Ascending aorta (tissue), 2 donors: ENCODE results near the gene SLC15A1. TPM values are rescaled to one million over a fixed set of nuclear protein-coding genes. Genes with fewer than 3 reads are reported as not detected.

Source experiments
- DNase-seq, 2 donors: peaks; one replicate each; pipeline ENCODE4 v3.0.0-alpha.2; 2019; ENCODE audit warnings: low spot score in 2 of 2
- H3K27ac ChIP-seq, 2 donors: fragments of 200-600 bp; sonication (generic); one replicate each; pipeline ENCODE4 v1.5.1; 2016 to 2017; ENCODE audit warnings: mild to moderate bottlenecking in 1 of 2
- H3K27me3 ChIP-seq: fragments of 200-600 bp; sonication (generic); one replicate; pipeline ENCODE4 v1.5.1; 2017
- H3K36me3 ChIP-seq, 2 donors: fragments of 200-600 bp; sonication (generic); one replicate each; pipeline ENCODE4 v1.5.1; 2016
- H3K4me1 ChIP-seq, 2 donors: fragments of 200-600 bp; sonication (generic); one replicate each; pipeline ENCODE4 v1.5.1; 2016 to 2017; ENCODE audit warnings: mild to moderate bottlenecking in 1 of 2
- H3K4me3 ChIP-seq, 2 donors: fragments of 200-600 bp; sonication (generic); one replicate each; pipeline ENCODE4 v1.5.1; 2016 to 2017; ENCODE audit warnings: mild to moderate bottlenecking in 1 of 2
- H3K9me3 ChIP-seq, 2 donors: fragments of 200-600 bp; sonication (generic); one replicate each; pipeline ENCODE4 v1.5.1; 2016
- intact Hi-C: fragments of 100-400 bp; cut with DNase I; formaldehyde crosslinking; loops from one replicate; pipeline ENCODE4 v1.15.1; 2023
- total RNA-seq: library from RNA; depleted of rRNA; stranded (reverse); fragments of >200 nt; gene quantifications from one replicate; pipeline ENCODE4 v1.1.0, GENCODE V29; 2016
- TF ChIP-seq, protein P1 (sequence below), 3 experiments: fragments of 200-600 bp in 2 of 3; fragments of 450-650 bp in 1 of 3; sonication (generic) in 2 of 3; IDR thresholded peaks; one replicate each; pipeline ENCODE4 v1.5.1; 2016 to 2019; ENCODE audit warnings: antibody characterized with exemption in 3 of 3, mild to moderate bottlenecking in 1 of 3, moderate library complexity in 1 of 3

The SLC15A1 gene
- total RNA-seq, 1 donor from 2014 or later: not detected

DNA sequence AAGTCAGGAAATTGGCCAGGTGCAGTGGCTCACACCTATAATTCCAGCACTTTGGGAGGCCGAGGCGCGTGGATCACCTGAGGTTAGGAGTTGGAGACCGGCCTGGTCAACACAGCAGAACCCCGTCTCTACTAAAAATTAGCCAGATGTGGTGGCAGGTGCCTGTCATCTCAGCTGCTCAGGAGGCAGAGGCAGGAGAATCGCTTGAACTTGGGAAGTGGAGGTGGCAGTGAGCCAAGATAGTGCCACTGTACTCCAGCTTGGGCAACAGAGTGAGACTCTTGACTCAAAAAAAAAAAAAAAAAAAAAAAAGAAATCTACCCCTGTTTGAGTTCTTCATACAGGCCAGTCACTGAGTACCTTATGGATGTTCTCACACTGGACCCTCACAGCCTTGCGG, 42.0 kb downstream of the SLC15A1 start:
- H3K9me3 ChIP-seq: no peaks in the 10 kb centered on the region
- no peaks in the 10 kb centered on the region for H3K27me3 ChIP-seq
- no peak overlapping the region for H3K4me3 ChIP-seq
- TF ChIP-seq, protein P1, sequence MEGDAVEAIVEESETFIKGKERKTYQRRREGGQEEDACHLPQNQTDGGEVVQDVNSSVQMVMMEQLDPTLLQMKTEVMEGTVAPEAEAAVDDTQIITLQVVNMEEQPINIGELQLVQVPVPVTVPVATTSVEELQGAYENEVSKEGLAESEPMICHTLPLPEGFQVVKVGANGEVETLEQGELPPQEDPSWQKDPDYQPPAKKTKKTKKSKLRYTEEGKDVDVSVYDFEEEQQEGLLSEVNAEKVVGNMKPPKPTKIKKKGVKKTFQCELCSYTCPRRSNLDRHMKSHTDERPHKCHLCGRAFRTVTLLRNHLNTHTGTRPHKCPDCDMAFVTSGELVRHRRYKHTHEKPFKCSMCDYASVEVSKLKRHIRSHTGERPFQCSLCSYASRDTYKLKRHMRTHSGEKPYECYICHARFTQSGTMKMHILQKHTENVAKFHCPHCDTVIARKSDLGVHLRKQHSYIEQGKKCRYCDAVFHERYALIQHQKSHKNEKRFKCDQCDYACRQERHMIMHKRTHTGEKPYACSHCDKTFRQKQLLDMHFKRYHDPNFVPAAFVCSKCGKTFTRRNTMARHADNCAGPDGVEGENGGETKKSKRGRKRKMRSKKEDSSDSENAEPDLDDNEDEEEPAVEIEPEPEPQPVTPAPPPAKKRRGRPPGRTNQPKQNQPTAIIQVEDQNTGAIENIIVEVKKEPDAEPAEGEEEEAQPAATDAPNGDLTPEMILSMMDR (IDR thresholded peaks at IDR 0.05): no peak
- no peaks in the 10 kb centered on the region for H3K36me3 ChIP-seq
- intact Hi-C loops: no loop called here
- no peaks in the 10 kb centered on the region for H3K4me1 ChIP-seq
- DNase-seq: no peak
- no peak overlapping the region for H3K27ac ChIP-seq

DNA sequence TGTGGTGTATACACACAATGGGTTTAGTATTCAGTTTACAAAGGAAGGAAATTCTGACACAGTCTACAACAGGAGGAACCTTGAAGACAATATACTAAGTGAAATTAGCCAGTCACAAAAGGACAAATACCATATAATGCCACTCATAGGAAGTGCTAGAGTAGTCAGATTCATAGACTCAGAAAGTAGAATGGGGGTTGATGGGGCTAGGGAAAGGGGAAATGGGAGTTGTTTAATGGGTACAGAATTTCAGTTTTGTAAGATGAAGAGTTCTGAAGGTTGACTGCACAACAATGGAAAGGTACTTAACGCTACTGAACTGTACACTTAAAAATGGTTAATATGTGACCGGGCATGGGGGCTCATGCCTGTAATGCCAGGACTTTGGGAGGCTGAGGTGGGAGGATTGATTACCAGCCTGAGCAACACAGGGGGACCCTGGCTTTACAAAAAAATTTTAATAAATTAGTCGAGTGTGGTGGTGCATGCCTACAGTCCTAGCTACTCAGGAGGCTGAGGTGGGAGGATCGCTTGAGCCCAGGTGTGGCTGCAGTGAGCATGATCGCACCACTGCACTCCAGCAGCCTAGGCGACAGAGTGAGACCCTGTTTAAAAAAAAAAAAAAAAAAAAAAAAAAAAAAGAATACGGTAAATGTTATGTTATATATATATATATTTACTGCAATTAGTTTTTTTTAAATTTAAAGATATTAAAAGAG, 45.0 kb downstream of the SLC15A1 start:
- TF ChIP-seq, protein P1 (IDR thresholded peaks at IDR 0.05): no peak
- Histone ChIP-seq H3K27ac (no peak overlapping the region), H3K27me3 (no peaks in the 10 kb centered on the region)

DNA sequence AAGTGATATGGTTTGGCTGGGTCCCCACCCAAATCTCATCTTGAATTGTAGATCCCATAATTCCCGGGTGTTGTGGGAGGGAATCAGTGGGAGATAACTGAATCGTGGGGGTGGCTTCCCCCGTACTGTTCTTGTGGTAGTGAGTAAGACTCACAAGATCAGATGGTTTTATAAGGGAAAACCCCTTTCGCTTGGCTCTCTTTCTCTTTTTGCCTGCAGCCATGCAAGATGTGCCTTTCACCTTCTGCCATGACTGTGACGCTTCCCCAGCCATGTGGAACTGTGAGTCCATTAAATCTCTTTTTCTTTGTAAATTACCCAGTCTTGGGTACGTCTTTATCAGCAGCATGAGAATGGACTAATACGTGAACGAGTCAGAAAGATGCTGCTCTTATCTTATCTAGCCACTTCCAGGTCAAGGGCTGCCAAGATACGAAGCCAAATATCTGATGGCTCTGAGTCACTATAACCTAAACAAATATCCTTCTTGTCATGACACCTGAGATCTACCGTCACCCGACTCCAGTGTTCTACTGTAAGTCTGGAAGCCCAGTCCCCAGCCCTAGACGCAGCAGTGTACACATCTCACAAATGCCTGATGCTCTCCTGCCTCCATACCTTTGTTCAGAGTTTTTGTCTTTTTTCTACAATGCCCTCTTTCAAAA, 45.9 kb downstream of the SLC15A1 start:
- Histone ChIP-seq H3K4me3 (no peak overlapping the region), H3K36me3 (no peaks in the 10 kb centered on the region), H3K9me3 (no peaks in the 10 kb centered on the region), H3K27me3 (no peaks in the 10 kb centered on the region), H3K27ac (no peak overlapping the region), H3K4me1 (no peaks in the 10 kb centered on the region)
- TF ChIP-seq, protein P1 (IDR thresholded peaks at IDR 0.05): no peak
- DNase-seq: no peak
- intact Hi-C loops: no loop called here

More for the DNA sequence above, 45.0 kb downstream of the SLC15A1 start:
- H3K4me1 ChIP-seq: no peaks in the 10 kb centered on the region
- intact Hi-C loops: no loop called here
- DNase-seq: no peak
- no peaks in the 10 kb centered on the region for H3K36me3 ChIP-seq
- H3K4me3 ChIP-seq: no peak overlapping the region
- H3K9me3 ChIP-seq: no peaks in the 10 kb centered on the region

DNA sequence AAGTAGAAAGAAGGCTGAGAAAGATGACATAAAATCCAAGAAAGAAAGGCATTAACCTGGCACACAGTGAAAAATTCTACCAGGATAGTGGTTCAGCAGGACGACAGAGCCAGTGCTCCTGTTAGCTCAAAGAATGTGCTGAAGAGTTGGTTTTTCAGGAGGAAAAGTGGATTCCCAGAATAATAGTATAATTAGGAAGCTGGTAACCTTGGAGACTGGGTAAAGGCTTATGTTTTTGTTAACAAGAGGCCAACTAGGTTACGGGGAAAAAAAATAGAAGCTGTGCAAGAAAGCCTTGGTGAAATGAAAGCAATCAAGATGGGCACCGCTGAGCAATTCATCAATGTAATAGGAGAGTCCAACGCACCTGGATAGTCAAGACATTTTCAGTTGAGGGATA, 54.7 kb downstream of the SLC15A1 start:
- H3K4me1 ChIP-seq: no peaks in the 10 kb centered on the region
- TF ChIP-seq, protein P1 (IDR thresholded peaks at IDR 0.05): no peak
- H3K4me3 ChIP-seq: no peak overlapping the region
- no peaks in the 10 kb centered on the region for H3K9me3 ChIP-seq
- DNase-seq: no peak
- H3K27me3 ChIP-seq: no peaks in the 10 kb centered on the region
- H3K27ac ChIP-seq: no peak overlapping the region
- H3K36me3 ChIP-seq: no peaks in the 10 kb centered on the region
- intact Hi-C loops: no loop called here

DNA sequence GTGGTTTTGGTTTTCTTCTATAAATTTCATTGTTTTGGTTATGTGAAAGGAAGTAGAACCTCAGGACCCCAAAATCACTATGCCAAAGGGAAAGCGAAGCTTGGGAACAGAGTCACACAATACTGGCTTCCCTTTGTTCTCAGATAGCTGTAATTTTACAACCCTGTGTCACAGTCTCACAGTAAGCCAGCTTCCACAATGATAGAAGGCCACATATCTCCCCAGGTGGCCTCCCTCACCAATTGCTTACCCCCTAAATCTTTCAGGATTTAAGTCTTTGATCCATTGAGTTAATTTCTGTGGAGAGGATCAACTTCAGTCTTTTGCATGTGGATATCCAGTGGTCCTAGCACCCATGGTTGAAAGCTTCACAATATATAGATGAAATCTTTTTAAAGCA, 58.7 kb downstream of the SLC15A1 start:
- no peak overlapping the region for H3K4me3 ChIP-seq
- DNase-seq: no peak
- H3K36me3 ChIP-seq: no peaks in the 10 kb centered on the region
- intact Hi-C loops: no loop called here
- TF ChIP-seq, protein P1 (IDR thresholded peaks at IDR 0.05): no peak
- no peaks in the 10 kb centered on the region for H3K27me3 ChIP-seq
- H3K9me3 ChIP-seq: no peaks in the 10 kb centered on the region
- H3K27ac ChIP-seq: no peak overlapping the region
- H3K4me1 ChIP-seq: no peaks in the 10 kb centered on the region
